ENCODE results near the gene ASPA.

Gene ASPA

GRCh38 chr17:3546997-3547396 is 71.2 kb downstream of the ASPA start:
- ChIA-PET CTCF (interaction anchor here (1.4 to 3.1 kb wide), 2 partner anchors 9 to 11 kb away, joined by 4 to 7 read pairs; no protein-coding TSS in a partner anchor), POLR2A (no interaction called here)
- DNase-seq (ENCODE audit: extremely low spot score): no peak
- no peak for TF ChIP-seq CTCF (IDR thresholded peaks at IDR 0.05; ENCODE audit: control extremely low read depth, extremely low read depth, low read depth, missing control alignments)

- CTCF ChIA-PET: interaction anchor here (1.4 to 3.1 kb wide), 2 partner anchors 9 to 11 kb away, joined by 4 to 7 read pairs; no protein-coding TSS in a partner anchor
- TF ChIP-seq CTCF (IDR thresholded peaks at IDR 0.05; ENCODE audit: control extremely low read depth, extremely low read depth, low read depth, missing control alignments): no peak
- POLR2A ChIA-PET: no interaction called here
- no peak for DNase-seq (ENCODE audit: extremely low spot score)
These were observed 71.8 kb downstream of the ASPA start for GRCh38 chr17:3547628-3548027.

- no peak for TF ChIP-seq CTCF (IDR thresholded peaks at IDR 0.05; ENCODE audit: control extremely low read depth, extremely low read depth, low read depth, missing control alignments)
- POLR2A ChIA-PET: no interaction called here
- DNase-seq (ENCODE audit: extremely low spot score): no peak
- CTCF ChIA-PET: interaction anchor here (1.2 kb wide), 1 partner anchor 14 kb away, joined by 3 read pairs; no protein-coding TSS in a partner anchor
These were observed 73.9 kb downstream of the ASPA start for GRCh38 chr17:3549610-3550162.

- ChIA-PET CTCF (interaction anchor here (1.2 kb wide), 1 partner anchor 16 kb away, joined by 3 read pairs; no protein-coding TSS in a partner anchor), POLR2A (no interaction called here)
- no peak for TF ChIP-seq CTCF (IDR thresholded peaks at IDR 0.05; ENCODE audit: control extremely low read depth, extremely low read depth, low read depth, missing control alignments)
- no peak for DNase-seq (ENCODE audit: extremely low spot score)
These were observed 75.4 kb downstream of the ASPA start for GRCh38 chr17:3551189-3551588.

- ChIA-PET POLR2A (no interaction called here), CTCF (interaction anchor here (6.2 kb wide), 1 partner anchor 17 kb away, joined by 37 read pairs; no protein-coding TSS in a partner anchor)
- no peak for TF ChIP-seq CTCF (IDR thresholded peaks at IDR 0.05; ENCODE audit: control extremely low read depth, extremely low read depth, low read depth, missing control alignments)
- DNase-seq (ENCODE audit: extremely low spot score): no peak
These were observed 77.1 kb downstream of the ASPA start for GRCh38 chr17:3552916-3553315.
